ENCODE measurements around the gene PROCA1.

Gene PROCA1

DNA sequence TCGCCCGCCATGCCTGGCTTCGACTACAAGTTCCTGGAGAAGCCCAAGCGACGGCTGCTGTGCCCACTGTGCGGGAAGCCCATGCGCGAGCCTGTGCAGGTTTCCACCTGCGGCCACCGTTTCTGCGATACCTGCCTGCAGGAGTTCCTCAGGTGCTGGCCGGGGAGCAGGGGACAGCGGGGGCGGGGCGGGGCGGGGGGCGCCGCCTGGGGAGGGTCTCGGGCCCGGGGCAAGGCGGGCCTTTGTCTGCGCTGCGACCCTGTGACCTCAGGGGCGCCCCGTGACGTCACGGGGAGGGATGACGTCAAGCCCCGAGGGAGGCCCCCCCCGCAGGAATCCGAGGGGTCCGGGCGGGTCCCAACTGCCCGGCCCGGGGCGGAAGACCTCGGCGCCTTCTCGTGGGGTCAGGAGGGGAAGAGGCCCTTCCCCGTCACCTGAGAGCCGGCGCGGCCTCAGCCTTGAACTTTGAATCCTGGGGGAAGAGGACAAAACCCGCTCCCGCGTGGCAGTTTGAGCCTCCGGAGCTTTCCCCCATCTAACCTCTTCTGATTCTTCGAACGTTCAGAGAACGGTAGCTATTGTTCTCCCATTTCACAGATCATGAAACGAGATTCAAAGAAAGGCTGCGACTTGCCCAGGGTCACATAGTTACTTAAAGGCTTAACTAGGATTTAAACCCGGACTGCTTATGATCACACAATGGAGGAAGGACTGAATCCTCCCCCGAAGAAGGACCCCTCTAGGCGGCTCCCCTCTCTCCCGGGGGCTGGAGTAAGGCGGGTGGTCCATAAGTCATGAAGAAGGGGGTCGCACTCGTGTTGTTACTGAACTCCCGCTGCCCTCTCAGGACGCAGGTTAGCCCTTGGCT is 32.6 kb upstream of the PROCA1 start:
- peak; percentile 40 for DNase-seq (ENCODE audit: low read depth, low spot score)
- in situ Hi-C loops (cut with HindIII; ENCODE audit: low sequenced_read_pairs): no loop called here
- H3K4me3 ChIP-seq (ENCODE audit: low read depth, low read length): peak overlapping the region; percentile 93
- TF ChIP-seq, protein P1, sequence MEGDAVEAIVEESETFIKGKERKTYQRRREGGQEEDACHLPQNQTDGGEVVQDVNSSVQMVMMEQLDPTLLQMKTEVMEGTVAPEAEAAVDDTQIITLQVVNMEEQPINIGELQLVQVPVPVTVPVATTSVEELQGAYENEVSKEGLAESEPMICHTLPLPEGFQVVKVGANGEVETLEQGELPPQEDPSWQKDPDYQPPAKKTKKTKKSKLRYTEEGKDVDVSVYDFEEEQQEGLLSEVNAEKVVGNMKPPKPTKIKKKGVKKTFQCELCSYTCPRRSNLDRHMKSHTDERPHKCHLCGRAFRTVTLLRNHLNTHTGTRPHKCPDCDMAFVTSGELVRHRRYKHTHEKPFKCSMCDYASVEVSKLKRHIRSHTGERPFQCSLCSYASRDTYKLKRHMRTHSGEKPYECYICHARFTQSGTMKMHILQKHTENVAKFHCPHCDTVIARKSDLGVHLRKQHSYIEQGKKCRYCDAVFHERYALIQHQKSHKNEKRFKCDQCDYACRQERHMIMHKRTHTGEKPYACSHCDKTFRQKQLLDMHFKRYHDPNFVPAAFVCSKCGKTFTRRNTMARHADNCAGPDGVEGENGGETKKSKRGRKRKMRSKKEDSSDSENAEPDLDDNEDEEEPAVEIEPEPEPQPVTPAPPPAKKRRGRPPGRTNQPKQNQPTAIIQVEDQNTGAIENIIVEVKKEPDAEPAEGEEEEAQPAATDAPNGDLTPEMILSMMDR (IDR thresholded peaks at IDR 0.05; ENCODE audit: low read depth, low read length): no peak

DNA sequence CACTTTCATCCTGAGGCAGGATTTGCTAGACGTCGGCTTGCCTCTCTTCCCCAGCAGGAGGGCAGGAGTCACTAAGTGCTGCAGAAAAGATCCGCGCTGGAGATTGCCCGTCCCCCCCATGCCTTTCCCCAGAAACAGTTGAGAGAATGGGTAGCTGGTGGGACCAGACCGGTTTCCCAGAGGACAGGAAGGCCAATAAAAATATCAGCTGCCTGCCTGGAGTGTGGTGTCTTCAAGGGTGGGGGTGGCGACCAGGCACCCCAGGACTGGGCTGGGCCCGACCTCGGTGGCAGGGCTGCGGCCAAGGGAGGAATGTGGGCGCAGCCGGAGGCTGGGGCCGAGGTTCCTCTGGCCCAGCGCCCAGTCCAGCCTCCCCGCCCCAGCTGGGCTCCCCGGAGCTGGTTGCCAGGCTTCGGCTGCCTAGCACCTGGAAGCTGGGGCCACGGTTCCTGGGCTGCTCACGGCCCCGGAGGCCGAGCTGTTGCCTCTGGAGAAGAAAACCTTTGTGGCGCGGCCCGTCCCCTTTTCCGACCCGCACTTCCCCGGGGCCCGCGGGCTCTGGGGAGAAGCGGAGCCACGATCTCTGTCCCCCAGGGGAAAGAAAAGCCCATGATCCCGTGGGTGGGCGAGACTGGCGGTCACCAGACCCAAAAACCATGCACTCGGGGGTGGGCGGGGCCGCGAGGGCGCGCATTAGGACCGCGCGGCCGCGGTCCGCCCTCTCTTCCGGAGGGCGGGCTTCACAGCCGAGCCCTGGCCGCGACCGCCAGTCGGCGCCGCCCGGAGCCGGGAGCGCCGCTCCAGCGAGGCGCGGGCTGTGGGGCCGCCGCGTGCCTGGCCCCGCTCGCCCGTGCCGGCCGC is 31.8 kb upstream of the PROCA1 start, which contains the start of gene TRAF4:
Gene TRAF4 (plus strand): TSS at position 769 of the 861 bp plus-strand sequence. CDS start 102 bp downstream, outside the sequence.
- peak within 1 kb of the TSS; percentile 93 for H3K4me3 ChIP-seq (ENCODE audit: low read depth, low read length)
- in situ Hi-C loops (cut with HindIII; ENCODE audit: low sequenced_read_pairs): no loop called here
- TF ChIP-seq, protein P1 (IDR thresholded peaks at IDR 0.05; ENCODE audit: low read depth, low read length): peak; percentile 11
- peak; percentile 95 for DNase-seq (ENCODE audit: low read depth, low spot score)

DNA sequence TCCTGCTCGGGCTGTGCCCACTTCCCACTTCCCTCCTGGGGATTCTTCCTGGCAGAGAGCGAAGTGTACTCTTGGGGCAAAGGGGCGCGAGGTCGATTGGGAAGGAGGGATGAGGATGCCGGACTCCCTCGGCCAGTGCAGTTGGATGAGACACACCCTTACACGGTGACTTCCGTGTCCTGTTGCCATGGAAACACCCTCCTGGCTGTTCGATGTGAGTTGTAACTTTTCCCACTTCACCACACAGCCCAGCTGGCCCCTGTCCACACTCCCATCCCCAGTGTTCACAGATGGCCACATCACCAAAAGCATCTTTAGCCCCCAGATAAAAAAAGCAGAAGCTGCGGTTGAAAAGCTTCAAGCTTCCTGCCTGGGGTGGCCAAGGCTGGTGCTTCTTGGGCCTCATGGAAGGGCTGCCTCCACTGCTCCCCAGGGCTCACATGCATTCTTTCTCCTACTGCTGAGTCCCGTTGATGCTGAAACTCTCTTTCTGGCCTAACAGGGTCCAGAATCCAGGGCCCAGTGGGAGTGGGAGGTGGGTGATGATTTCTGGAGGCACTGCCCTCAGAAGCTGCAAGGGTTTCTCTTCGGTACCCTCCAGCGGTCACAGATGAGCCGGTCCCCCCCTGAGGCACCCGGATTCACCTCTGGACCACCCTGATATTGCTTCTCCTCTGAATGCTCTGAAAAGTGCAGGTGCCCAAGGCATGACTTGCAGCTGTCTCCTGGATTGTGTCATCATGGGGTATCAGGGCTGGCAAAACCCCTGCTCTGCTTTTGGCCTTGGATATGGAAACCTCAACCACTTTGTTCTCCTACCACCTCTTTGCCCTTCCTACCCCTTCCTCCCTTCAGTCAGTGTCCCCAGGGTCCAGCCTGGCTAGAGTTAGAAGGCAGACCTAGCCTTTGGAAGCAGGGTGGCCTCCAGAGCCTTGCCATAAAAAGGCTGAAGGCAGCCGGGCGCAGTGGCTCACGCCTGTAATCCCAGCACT is 30.0 kb upstream of the PROCA1 start:
- TF ChIP-seq, protein P1 (IDR thresholded peaks at IDR 0.05; ENCODE audit: low read depth, low read length): no peak
- no peak for DNase-seq (ENCODE audit: low read depth, low spot score)
- no peak overlapping the region for H3K4me3 ChIP-seq (ENCODE audit: low read depth, low read length)
- in situ Hi-C loops (cut with HindIII; ENCODE audit: low sequenced_read_pairs): no loop called here

DNA sequence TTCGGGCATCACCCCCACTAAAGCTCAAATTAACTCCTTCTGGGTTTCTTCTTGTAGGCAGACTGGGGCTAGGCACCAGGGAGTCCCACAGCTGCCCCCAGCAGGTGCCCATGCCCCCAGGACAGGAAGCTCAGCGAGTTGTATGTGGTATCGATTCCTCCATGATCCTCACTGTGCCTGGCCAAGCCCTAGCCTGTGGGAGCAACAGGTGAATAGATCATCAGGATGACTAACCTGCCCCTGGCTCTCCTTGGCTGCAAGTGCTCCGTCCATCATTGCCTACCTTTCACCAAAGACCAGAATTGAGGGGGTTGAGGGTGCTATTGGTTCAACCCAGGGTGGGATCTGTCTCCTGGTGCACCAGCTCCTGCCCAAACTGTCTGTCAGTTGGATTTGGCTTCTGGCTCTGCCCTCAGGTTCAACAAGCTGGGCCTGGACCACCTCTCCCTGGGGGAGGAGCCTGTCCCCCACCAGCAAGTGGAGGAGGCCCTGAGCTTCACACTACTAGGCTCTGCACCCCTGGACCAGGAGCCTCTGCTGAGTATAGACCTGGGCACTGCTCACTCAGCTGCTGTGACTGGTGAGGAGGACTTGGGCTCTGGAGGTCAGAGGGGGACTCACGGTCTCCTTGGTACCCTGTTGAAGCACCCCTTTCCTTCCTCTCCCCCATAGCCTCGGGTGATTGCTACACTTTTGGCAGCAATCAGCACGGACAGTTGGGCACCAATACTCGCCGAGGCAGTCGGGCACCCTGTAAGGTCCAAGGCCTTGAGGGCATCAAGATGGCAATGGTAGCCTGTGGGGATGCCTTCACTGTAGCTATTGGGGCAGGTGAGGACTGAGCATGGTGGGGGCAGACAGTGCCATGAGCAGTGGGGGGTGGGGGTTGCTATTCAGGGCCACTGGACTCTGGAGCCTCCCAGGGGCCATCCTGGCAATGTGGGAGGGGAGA is 29.0 kb upstream of the PROCA1 start:
- in situ Hi-C loops (cut with HindIII; ENCODE audit: low sequenced_read_pairs): no loop called here
- no peak overlapping the region for H3K4me3 ChIP-seq (ENCODE audit: low read depth, low read length)
- TF ChIP-seq, protein P1 (IDR thresholded peaks at IDR 0.05; ENCODE audit: low read depth, low read length): no peak
- DNase-seq (ENCODE audit: low read depth, low spot score): no peak

DNA sequence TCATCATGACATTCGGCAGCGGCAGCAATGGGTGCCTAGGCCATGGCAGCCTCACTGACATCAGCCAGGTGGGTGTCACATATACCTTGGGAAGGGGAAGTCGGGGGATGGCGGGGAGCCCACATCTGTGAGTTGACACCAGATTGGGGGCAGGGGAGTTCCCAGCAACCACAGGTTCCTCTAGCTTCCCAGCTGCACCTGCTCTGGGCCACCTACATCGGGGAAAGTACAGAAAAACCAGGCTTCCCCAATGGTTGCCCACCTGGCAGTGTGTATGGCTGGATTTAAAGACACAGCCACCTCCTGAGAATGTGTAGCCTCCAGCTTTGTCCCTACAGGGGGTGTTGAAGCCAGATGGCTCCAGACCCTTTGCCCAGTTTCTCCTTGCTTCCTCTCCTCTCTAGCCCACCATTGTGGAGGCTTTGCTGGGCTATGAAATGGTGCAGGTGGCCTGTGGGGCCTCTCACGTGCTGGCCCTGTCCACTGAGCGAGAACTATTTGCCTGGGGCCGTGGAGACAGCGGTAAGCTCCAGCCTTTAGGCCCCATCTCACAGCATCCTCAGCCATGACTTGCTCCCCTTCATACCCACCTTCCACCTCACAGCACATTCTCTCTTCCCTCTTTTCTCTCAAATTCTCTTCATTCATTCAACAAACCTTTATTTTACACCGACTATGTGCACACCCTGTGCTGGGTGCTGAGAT is 27.1 kb upstream of the PROCA1 start:
- TF ChIP-seq, protein P1 (IDR thresholded peaks at IDR 0.05; ENCODE audit: low read depth, low read length): no peak
- H3K4me3 ChIP-seq (ENCODE audit: low read depth, low read length): no peak overlapping the region
- in situ Hi-C loops (cut with HindIII; ENCODE audit: low sequenced_read_pairs): no loop called here
- DNase-seq (ENCODE audit: low read depth, low spot score): no peak

All from astrocyte of the spinal cord (primary cell).